SU-DHL-6 (cell line): Measurements from ENCODE around the gene VWDE.

Experiments
- H2AFZ ChIP-seq: fragments of 200-600 bp; sonication (generic); 2 replicates; pipeline ENCODE4 v1.6.1; 2014; ENCODE audit warnings: low read depth, mild to moderate bottlenecking, moderate library complexity, mixed read lengths, antibody characterized with exemption, low read length; ENCODE audit not compliant: severe bottlenecking
- H3F3A ChIP-seq: fragments of 200-600 bp; shearing (Covaris generic); 2 replicates; pipeline ENCODE4 v1.6.0; 2016; ENCODE audit warnings: antibody characterized with exemption, mild to moderate bottlenecking; ENCODE audit not compliant: insufficient read depth
- H3K27ac ChIP-seq: fragments of 200-600 bp; sonication (generic); 2 replicates; pipeline ENCODE4 v1.5.1; 2016; ENCODE audit warnings: low read depth, mild to moderate bottlenecking, low read length, moderate library complexity, mixed read lengths
- H3K27me3 ChIP-seq: fragments of 200-600 bp; sonication (generic), shearing (Covaris generic); 2 replicates; pipeline ENCODE4 v1.6.0; 2014; ENCODE audit warnings: mild to moderate bottlenecking, low read length
- H3K36me3 ChIP-seq: fragments of 200-600 bp; sonication (generic); 2 replicates; pipeline ENCODE4 v1.6.1; 2014; ENCODE audit warnings: mild to moderate bottlenecking, low read length, mixed read lengths
- H3K4me2 ChIP-seq: fragments of 300-600, 200-600 bp; shearing (Covaris generic), sonication (generic); 2 replicates; pipeline ENCODE4 v1.6.0; 2014; ENCODE audit warnings: low read length, low read depth, mild to moderate bottlenecking; ENCODE audit not compliant: poor library complexity, severe bottlenecking
- H3K4me3 ChIP-seq: fragments of 200-600 bp; sonication (generic); 2 replicates; pipeline ENCODE4 v1.5.1; 2014; ENCODE audit warnings: antibody characterized with exemption, low read length, mild to moderate bottlenecking, mixed read lengths; ENCODE audit not compliant: insufficient read depth, poor library complexity, severe bottlenecking
- H3K79me2 ChIP-seq: fragments of 200-600 bp; sonication (generic); 2 replicates; pipeline ENCODE4 v1.6.1; 2014; ENCODE audit warnings: mild to moderate bottlenecking, low read length, moderate library complexity; ENCODE audit not compliant: insufficient read depth
- H3K9ac ChIP-seq: fragments of 200-600 bp; sonication (generic); 2 replicates; pipeline ENCODE4 v1.7.0; 2014; ENCODE audit warnings: mild to moderate bottlenecking, low read length
- H3K9me2 ChIP-seq: fragments of 200-600 bp; sonication (generic); replicated peaks from 2 replicates; pipeline ENCODE4 v1.6.1; 2014; ENCODE audit warnings: low read length; ENCODE audit not compliant: insufficient read depth
- H3K9me3 ChIP-seq: fragments of 200-600 bp; sonication (generic); 2 replicates; pipeline ENCODE4 v1.6.1; 2014; ENCODE audit warnings: low read length, mixed read lengths; ENCODE audit not compliant: insufficient read depth
- H4K20me1 ChIP-seq: fragments of 200-600 bp; sonication (generic); 2 replicates; pipeline ENCODE4 v1.6.1; 2014; ENCODE audit warnings: low read depth, mild to moderate bottlenecking, antibody characterized with exemption, low read length, moderate library complexity, mixed read lengths
- EZH2phosphoT487 ChIP-seq: fragments of 200-600 bp; sonication (generic), shearing (Covaris generic); conservative IDR thresholded peaks from 2 replicates; pipeline ENCODE4 v1.6.1; 2018; ENCODE audit warnings: mild to moderate bottlenecking, antibody characterized with exemption, low read length, moderate library complexity, mixed read lengths
- TF ChIP-seq, protein P1 (sequence below): fragments of 200-600 bp; sonication (generic); IDR thresholded peaks from one replicate; pipeline ENCODE4 v1.5.1; 2017; ENCODE audit warnings: antibody characterized with exemption, mild to moderate bottlenecking, low read length, moderate library complexity; ENCODE audit not compliant: insufficient read depth, poor library complexity, severe bottlenecking

The VWDE gene

DNA sequence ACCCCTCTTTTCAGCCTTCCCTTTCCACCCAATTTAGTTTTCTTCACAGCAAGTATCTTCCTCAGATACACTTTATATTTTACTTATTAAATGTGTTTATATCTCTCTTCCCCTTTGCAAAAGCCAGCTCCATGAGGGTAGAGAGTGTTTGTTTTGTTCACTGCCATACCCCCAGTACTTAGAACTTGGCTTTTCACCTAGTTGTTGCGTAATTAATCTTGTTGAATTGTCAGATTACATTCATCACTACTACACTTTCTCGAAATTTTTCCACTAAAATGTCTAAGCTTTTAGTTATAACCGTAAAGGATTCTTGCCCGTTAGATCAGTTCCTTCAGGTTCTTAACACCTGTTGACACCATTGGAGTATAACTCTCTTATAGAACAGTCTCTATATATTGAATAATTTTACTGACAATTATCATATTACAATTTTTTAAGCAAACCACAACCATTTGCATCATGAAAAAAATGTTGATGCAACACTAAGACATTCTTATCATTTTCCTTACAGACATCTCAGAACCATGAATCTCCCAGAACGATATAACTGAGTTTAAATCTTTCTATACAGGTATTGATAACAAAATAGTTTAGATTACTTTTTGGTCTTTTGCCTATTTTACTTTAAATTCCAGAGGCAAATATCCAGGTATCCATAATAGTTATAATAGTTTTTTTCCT is 29.9 kb downstream of the VWDE start:
- H3K36me3 ChIP-seq, result no peaks in the 10 kb centered on the region
- H3K9me2 ChIP-seq, result no peaks in the 10 kb centered on the region
- no peaks in the 10 kb centered on the region for H3F3A ChIP-seq
- no peak overlapping the region for H3K4me3 ChIP-seq
- no peaks in the 10 kb centered on the region for H3K9me3 ChIP-seq
- no peak overlapping the region for H3K4me2 ChIP-seq
- H2AFZ ChIP-seq, result no peak overlapping the region
- H4K20me1 ChIP-seq, result peaks cover 3% of the 10 kb centered on the region; the same call in 1 of the 2 replicates
- TF ChIP-seq, protein P1, sequence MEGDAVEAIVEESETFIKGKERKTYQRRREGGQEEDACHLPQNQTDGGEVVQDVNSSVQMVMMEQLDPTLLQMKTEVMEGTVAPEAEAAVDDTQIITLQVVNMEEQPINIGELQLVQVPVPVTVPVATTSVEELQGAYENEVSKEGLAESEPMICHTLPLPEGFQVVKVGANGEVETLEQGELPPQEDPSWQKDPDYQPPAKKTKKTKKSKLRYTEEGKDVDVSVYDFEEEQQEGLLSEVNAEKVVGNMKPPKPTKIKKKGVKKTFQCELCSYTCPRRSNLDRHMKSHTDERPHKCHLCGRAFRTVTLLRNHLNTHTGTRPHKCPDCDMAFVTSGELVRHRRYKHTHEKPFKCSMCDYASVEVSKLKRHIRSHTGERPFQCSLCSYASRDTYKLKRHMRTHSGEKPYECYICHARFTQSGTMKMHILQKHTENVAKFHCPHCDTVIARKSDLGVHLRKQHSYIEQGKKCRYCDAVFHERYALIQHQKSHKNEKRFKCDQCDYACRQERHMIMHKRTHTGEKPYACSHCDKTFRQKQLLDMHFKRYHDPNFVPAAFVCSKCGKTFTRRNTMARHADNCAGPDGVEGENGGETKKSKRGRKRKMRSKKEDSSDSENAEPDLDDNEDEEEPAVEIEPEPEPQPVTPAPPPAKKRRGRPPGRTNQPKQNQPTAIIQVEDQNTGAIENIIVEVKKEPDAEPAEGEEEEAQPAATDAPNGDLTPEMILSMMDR, result no peak
- no peak for TF ChIP-seq EZH2phosphoT487
- no peaks in the 10 kb centered on the region for H3K79me2 ChIP-seq
- no peak overlapping the region for H3K27ac ChIP-seq
- no peak overlapping the region for H3K9ac ChIP-seq
- no peaks in the 10 kb centered on the region for H3K27me3 ChIP-seq

DNA sequence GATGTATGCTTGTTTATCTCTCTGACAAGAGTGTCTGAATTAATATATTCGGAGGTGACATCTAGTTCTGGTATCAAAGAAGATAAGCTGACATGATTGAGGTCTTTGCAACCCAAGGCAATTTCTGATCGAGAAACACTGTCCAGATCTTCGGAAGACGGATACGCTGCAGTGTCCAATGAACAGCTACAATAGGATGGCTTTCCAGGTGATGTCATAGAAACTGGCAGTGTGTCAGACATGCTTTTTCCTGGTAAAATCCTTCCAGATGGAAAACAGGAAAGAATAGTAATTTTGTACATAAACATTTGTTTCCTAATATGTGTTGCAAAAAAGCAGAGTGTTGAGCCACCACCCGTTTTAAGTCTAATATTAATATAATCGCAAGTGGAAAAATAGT is 33.4 kb downstream of the VWDE start:
- no peak overlapping the region for H2AFZ ChIP-seq
- peaks cover 3% of the 10 kb centered on the region; the same call in 1 of the 2 replicates for H4K20me1 ChIP-seq
- TF ChIP-seq, protein P1, result no peak
- TF ChIP-seq EZH2phosphoT487, result no peak
- no peaks in the 10 kb centered on the region for H3K27me3 ChIP-seq
- no peaks in the 10 kb centered on the region for H3K79me2 ChIP-seq
- no peak overlapping the region for H3K4me2 ChIP-seq
- H3K9ac ChIP-seq, result no peak overlapping the region
- no peaks in the 10 kb centered on the region for H3F3A ChIP-seq
- no peaks in the 10 kb centered on the region for H3K9me2 ChIP-seq
- no peak overlapping the region for H3K27ac ChIP-seq
- H3K4me3 ChIP-seq, result no peak overlapping the region
- no peaks in the 10 kb centered on the region for H3K36me3 ChIP-seq
- no peaks in the 10 kb centered on the region for H3K9me3 ChIP-seq

DNA sequence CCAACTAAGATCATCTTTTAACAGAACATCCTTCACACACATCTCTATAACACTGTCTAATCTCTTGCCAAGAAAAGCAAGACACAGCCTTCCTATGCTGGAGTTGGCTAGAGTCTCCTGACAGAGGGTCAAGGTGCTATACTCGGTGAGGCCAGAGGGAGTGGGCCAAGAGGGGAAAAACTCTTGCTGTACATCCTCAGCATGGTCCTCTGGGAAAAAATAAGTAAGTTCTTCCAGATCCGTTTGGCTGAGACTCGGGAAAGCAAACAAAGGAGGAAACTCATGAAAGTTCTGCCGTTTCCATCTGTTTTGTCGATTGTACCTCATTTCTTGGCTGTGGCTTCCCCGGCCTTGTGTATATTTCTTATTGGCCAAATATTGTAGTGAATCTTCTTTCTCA is 33.9 kb downstream of the VWDE start:
- Histone ChIP-seq H3K4me3 (no peak overlapping the region), H4K20me1 (peaks cover 3% of the 10 kb centered on the region; the same call in 1 of the 2 replicates), H3K9me2 (no peaks in the 10 kb centered on the region), H3K9ac (no peak overlapping the region), H3K4me2 (no peak overlapping the region), H3K9me3 (no peaks in the 10 kb centered on the region), H3K79me2 (no peaks in the 10 kb centered on the region), H3K36me3 (no peaks in the 10 kb centered on the region), H3K27ac (no peak overlapping the region), H3K27me3 (no peaks in the 10 kb centered on the region), H3F3A (no peaks in the 10 kb centered on the region), H2AFZ (no peak overlapping the region)
- TF ChIP-seq, protein P1, result no peak
- TF ChIP-seq EZH2phosphoT487, result no peak
